Testis (tissue), 3 donors: ENCODE data around the gene SPRYD3. TPM values are rescaled to one million over a fixed set of nuclear protein-coding genes. Genes with fewer than 3 reads are reported as not detected.

Source experiments
- DNase-seq: peaks from one replicate; pipeline ENCODE4 v3.0.0-alpha.2; 2019
- H3K27ac ChIP-seq, 2 donors: fragments of 200-600 bp; sonication (generic); one replicate each; pipeline ENCODE4 v1.5.1; 2019
- H3K27me3 ChIP-seq: fragments of 200-600 bp; sonication (generic); one replicate; pipeline ENCODE4 v1.5.1; 2019
- H3K36me3 ChIP-seq: fragments of 200-600 bp; sonication (generic); one replicate; pipeline ENCODE4 v1.5.1; 2017; ENCODE audit warnings: low read depth; ENCODE audit errors: missing control alignments
- H3K4me1 ChIP-seq: fragments of 200-600 bp; sonication (generic); one replicate; pipeline ENCODE4 v1.5.1; 2019
- H3K4me3 ChIP-seq, 2 donors: fragments of 200-600 bp; sonication (generic); one replicate each; pipeline ENCODE4 v1.5.1; 2017 to 2019
- H3K9me3 ChIP-seq: fragments of 200-600 bp; sonication (generic); one replicate; pipeline ENCODE4 v1.5.1; 2017
- CTCF ChIP-seq, 3 experiments: fragments of 450-650 bp in 2 of 3; fragments of 200-600 bp in 1 of 3; sonication (generic) in 1 of 3; IDR thresholded peaks; one replicate each; pipeline ENCODE4 v1.5.1; 2016 to 2019; ENCODE audit warnings: antibody characterized with exemption in 3 of 3, mild to moderate bottlenecking in 2 of 3, moderate library complexity in 1 of 3
- POLR2A ChIP-seq: fragments of 450-650 bp; IDR thresholded peaks from one replicate; pipeline ENCODE4 v1.6.1; 2017; ENCODE audit warnings: antibody characterized with exemption, mild to moderate bottlenecking, moderate library complexity
- WGBS, 2 donors: methylation state at CpG; one replicate each; pipeline ENCODE4 v1.1.5; 2018; 5-methylcytosine and 5-hydroxymethylcytosine counted together
- intact Hi-C: fragments of 100-400 bp; cut with DNase I; formaldehyde crosslinking; loops from one replicate; pipeline ENCODE4 v1.15.1; 2023; ENCODE audit warnings: low total_unique reads
- polyA plus RNA-seq: library from polyadenylated mRNA; stranded (reverse); fragments of 350-450 nt; fragmentation: Illumina TruSeq; extraction: RNeasy Lipid Tissue Mini Kit (QIAGEN cat#74804); gene quantifications from one replicate; pipeline ENCODE4 v1.2.3, GENCODE V29; 2014; ENCODE audit warnings: low read depth, low replicate concordance; ENCODE audit not compliant: insufficient read depth
- total RNA-seq, 2 donors: library from RNA; depleted of rRNA; stranded (reverse); fragments of >200 nt; gene quantifications; one replicate each; pipeline ENCODE4 v1.2.3, GENCODE V29; 2016

The SPRYD3 gene
- total and polyA plus RNA-seq, 3 donors from 2014 or later = 27.7 to 29.5 (median 29.5) TPM

DNA sequence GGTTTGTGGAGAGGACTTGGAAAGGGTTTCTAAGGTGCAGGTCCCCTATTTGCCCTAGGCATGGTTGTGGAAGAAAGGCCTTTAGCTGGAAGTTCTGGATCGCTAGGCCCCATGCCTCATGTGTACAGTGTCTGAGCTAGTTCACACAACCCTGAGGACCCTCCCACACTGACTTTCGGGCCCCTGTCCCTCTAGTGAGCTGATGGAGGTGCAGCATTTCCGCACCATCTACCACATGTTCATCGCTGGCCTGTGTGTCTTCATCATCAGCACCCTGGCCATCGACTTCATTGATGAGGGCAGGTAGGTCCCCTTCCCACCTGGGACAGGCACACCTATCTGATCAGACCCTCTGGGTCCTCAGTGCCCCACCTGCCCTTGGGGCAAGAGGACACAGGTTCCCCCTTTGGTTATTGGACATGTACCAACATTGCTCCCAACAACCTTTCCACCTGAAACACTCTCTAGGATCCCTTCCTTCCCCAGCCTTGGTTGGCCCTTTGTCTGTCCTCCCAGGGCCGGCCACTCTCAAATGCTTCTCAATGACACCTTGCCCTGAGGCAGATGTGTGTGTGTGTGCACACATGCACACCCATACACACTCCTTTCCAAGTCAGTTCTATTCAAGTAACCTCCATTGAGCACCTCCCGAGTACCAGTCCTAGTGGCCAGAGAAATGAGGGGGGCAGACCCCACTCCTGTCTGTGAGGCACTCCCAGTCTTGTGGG lies 26.7 kb upstream of the SPRYD3 start:
- whole genome bisulfite sequencing, 2 donors = 84 to 96% methylated on average over 7 of the region's 7 CpGs
- H3K4me3 ChIP-seq = no peak overlapping the region
- intact Hi-C loops = no loop called here
- no peak for TF ChIP-seq POLR2A
- no peak for TF ChIP-seq CTCF (IDR thresholded peaks at IDR 0.05)
- H3K27ac ChIP-seq = no peak overlapping the region
- peaks cover 16% of the 10 kb centered on the region for H3K4me1 ChIP-seq
- H3K9me3 ChIP-seq = no peaks in the 10 kb centered on the region
- no peaks in the 10 kb centered on the region for H3K27me3 ChIP-seq
- DNase-seq = no peak
- H3K36me3 ChIP-seq = no peaks in the 10 kb centered on the region

- no peak overlapping the region for H3K27ac ChIP-seq
- no peaks in the 10 kb centered on the region for H3K9me3 ChIP-seq
- no peak for DNase-seq
- no peaks in the 10 kb centered on the region for H3K27me3 ChIP-seq
- peaks cover 16% of the 10 kb centered on the region for H3K4me1 ChIP-seq
- TF ChIP-seq POLR2A = no peak
- TF ChIP-seq CTCF (IDR thresholded peaks at IDR 0.05) = no peak
- 87 to 90% methylated on average over 8 of the region's 8 CpGs for WGBS, 2 donors
- H3K4me3 ChIP-seq = no peak overlapping the region
- intact Hi-C loops = no loop called here
- H3K36me3 ChIP-seq = no peaks in the 10 kb centered on the region
Observed at GRCh38 chr12:53105256-53105655, 26.1 kb upstream of the SPRYD3 start.

GRCh38 chr12:53103860-53104305 lies 24.7 kb upstream of the SPRYD3 start:
- TF ChIP-seq CTCF (IDR thresholded peaks at IDR 0.05) = no peak
- no peak for TF ChIP-seq POLR2A
- no peaks in the 10 kb centered on the region for H3K9me3 ChIP-seq
- DNase-seq = no peak
- H3K27me3 ChIP-seq = no peaks in the 10 kb centered on the region
- no peaks in the 10 kb centered on the region for H3K36me3 ChIP-seq
- intact Hi-C loops = no loop called here
- H3K4me3 ChIP-seq = no peak overlapping the region
- H3K4me1 ChIP-seq = peaks cover 20% of the 10 kb centered on the region
- 59 to 69% methylated on average over 3 of the region's 3 CpGs for WGBS, 2 donors
- H3K27ac ChIP-seq = no peak overlapping the region

DNA sequence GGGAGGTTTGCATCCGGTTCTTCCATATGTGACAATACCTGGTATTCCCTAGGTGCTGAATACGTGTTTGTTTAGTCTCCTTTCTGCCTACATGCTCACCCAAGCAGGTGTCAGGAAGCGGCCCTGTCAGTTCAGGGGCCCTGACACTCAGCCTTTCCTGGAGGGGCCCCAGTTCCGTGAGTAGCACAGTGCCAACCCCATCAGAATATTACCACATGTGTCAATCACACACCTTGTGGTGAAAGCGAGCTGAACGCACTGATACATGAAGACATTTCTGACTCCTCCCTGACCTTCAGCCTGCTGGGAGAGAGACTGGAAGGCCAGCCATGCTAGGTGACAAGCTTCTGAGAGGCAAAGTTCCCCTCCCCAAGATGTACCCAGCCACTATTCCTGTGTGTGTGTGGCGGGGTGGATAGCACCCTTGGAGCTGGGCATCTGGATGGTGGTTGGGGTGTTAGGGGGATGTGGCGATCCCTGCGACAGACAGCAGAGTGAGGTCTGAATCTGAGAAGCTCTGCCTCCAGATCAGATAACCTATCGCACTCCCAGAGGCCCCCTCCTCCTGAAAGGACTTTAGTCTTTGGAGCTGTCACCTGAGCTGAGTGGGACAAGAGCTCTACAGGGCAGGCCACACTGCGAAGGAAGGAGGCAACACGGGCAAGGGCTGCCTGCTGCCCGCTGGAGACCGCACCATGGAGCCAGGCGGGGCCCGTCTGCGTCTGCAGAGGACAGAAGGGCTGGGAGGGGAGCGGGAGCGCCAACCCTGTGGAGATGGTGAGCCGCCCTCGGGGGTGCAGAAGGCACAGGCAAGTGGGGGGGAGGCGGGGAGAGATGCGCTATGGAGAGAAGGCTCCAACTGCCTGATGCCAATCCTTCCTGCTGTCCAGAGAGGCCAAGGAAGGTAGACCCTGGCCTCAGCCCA lies 24.0 kb upstream of the SPRYD3 start, which contains the start of gene SOAT2:
SOAT2 (plus strand) TSS at position 604 of the 925 bp plus-strand sequence; CDS start at position 696, 92 bp downstream.
- H3K4me1 ChIP-seq = peaks cover 24% of the 10 kb centered on the region
- no peak for DNase-seq
- intact Hi-C loops = no loop called here
- no peak within 1 kb of the TSS for H3K27ac ChIP-seq
- TF ChIP-seq CTCF (IDR thresholded peaks at IDR 0.05) = no peak
- TF ChIP-seq POLR2A = no peak
- H3K4me3 ChIP-seq = no peak within 1 kb of the TSS
- H3K9me3 ChIP-seq = no peaks in the 10 kb centered on the region
- 91% methylated on average over 10 to 23 of the region's 23 CpGs for WGBS, 2 donors
- H3K27me3 ChIP-seq = no peaks in the 10 kb centered on the region
- no peaks in the 10 kb centered on the region for H3K36me3 ChIP-seq
